Measurements from ENCODE around the gene YWHAH.
"Not testable (repeated sequence)": the region's sequence is repeated elsewhere in the genome, so short reads cannot be mapped to it uniquely, and the experiment has no call there.

YWHAH gene

GRCh38 chr22:31951194-31952093 is 7.1 kb downstream of the YWHAH start:
- no peak for DNase-seq

- no peak for DNase-seq
Measured at GRCh38 chr22:31952094-31952401, 7.7 kb downstream of the YWHAH start.

DNA sequence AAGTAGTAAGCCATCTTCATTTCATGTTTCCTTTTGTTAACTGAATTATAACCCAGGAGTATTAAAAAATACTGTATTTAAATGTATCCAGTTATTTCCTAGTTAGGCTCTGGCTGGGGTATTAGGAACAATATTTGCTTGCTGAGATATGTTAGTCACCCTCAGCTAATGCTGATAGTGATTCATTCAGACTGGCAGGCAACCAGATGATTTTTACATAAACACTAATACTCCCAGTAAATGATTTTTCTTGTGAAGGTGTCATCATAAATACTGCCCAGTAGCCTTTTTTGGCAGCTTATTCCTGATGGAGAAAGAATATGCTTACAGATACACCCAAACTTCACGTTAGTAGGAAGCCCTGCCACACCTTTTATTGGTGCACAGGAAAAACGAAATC is 8.1 kb downstream of the YWHAH start:
- DNase-seq, result no peak

DNA sequence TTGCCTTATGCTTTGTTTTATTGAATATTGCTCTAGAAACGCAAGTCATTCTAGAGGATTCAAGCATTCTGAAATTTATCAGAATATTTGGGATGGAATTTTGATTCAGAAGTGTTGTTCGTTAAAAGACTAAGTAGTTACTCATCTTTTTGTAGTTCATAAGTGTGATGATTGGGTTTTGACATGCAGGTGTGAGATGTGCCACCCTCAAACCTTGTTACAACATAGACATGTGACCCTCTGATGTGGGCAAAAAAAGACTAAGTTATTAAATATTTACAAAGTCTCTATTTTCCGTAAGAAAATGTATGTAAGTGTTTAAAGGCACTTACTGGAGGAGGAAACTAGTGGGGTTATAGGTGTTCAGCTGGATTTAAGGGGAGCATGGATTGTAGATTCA is 8.9 kb downstream of the YWHAH start:
- DNase-seq, result no peak

- DNase-seq, result no peak
Measured at GRCh38 chr22:31954535-31955523, 10.5 kb downstream of the YWHAH start.

DNA sequence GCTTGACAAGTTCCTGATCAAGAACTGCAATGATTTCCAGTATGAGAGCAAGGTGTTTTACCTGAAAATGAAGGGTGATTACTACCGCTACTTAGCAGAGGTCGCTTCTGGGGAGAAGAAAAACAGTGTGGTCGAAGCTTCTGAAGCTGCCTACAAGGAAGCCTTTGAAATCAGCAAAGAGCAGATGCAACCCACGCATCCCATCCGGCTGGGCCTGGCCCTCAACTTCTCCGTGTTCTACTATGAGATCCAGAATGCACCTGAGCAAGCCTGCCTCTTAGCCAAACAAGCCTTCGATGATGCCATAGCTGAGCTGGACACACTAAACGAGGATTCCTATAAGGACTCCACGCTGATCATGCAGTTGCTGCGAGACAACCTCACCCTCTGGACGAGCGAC is 12.0 kb downstream of the YWHAH start:
- no peak for DNase-seq

DNA sequence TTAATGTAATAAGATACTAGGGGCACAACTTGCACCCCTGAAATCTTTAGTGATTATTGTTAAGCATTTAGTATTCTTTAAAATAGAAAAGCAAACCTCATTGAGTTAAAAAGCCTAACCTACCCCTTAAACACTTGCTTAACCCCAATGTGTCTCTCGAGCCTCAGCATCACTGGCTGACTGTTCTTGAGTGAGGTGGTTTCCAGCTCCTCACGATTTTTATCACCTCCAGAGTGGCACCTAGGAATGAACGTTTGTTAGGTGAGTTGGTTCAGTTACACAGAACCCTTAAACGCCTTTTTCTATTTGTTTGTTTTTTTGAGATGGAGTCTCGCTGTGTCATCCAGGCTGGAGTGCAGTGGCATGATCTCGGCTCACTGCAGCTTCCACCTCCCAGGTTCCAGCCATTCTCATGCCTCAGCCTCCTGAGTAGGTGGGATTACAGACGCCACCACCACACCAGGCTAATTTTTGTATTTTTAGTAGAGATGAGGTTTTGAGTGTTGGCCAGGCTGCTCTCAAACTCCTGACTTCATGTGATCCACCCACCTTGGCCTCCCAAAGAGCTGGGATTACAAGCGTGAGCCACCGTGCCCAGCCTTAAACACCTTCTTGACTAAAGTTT is 13.7 kb downstream of the YWHAH start:
- DNase-seq, result no peak

- no peak for DNase-seq
Measured at GRCh38 chr22:31958625-31959239, 14.4 kb downstream of the YWHAH start.

- DNase-seq, result no peak
Measured at GRCh38 chr22:31960767-31961166, 16.4 kb downstream of the YWHAH start.

DNA sequence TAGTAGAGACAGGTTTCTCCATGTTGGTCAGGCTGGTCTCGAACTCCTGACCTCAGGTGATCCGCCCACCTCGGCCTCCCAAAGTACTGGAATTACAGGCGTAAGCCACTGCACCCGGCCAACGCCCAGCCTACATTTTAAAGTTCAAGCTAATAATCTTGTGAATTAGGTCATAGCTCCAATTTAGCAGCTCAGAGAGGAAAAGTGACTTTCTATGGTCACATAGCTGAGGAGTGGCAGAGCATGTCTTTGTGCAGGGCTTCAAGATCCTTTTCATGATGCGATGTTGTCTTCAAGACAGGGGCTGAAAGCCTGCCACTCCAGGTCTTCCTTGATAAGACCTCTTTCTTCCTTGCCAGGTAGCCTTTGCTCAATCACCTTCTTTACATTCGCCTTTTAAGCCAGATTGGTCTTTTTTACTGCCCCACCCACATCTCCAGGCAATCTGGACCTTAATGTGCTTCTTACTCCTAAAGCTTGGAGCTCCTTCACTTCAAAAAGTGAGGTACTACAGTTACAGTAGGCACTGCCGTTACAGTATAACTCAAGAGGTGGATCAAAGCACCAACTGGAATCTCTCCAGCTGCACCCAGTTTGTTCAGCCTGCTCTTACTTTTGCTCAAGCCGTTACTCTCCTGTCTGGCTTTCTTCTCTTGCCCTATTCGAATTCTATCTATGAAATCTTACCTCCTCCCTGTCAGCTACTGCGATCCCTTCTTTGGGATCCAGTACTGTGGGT is 18.2 kb downstream of the YWHAH start:
- DNase-seq, result no peak

DNA sequence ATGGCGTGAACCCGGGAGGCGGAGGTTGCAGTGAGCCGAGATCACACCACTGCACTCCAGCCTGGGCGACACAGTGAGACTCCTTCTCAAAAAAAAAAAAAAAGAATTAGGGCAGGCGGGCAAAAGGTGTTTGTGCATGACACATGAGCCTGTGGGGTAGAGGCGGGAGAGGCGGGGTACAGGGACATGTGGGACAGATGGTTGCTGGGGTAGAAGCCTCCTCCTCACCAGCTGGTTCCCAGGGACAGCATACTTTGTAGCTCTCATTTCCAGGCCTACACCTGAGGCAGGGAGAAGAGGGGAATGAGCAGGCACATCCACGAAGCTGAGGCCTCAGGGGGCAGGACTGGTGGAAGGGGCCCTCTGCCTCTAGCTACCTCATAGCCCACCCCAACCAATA is 23.7 kb downstream of the YWHAH start:
- DNase-seq, result no peak

- no peak for DNase-seq
Measured at GRCh38 chr22:31969789-31970489, 25.6 kb downstream of the YWHAH start.

- DNase-seq, result peak; percentile 73
Measured at GRCh38 chr22:31970490-31971444, 26.4 kb downstream of the YWHAH start.

DNA sequence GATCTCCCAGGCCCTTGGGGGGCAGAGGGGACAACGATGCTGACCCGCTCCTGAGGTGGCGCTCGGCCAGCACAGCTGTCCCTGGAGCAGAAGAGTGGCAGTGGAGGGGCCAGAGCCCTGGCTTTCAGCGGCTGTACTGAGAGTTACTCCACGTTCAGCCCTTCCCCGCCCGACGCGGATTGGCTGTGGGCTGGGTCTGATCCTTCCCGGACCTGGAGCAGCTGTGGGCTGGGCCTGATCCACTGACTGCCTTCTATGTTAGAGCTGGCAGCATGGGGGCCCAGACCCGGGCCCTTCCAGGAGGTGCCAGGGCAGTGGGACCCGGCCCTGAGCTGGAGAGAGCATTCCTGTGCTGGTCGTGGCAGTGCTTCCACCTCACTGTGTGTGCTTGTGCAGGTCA is 27.8 kb downstream of the YWHAH start:
- DNase-seq, result no peak

DNA sequence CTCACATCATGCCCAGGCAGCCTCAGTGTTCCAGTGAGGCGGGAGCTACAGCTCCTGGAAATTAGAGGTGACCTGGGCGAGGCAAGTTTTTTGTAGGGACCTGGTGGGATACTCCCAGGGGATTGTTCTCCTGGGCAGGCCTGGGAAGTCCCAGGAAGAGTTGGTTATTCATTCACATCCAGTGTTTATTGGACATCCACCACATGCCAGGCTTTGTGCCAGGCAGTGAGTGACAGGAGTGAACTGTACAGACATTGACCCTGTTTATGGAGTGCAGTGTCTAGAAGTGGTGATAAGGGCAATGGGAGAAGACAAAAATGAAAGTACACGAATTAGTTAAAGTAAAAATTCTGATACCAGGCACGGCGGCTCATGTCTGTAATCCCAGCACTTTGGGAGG is 29.4 kb downstream of the YWHAH start:
- DNase-seq, result no peak

DNA sequence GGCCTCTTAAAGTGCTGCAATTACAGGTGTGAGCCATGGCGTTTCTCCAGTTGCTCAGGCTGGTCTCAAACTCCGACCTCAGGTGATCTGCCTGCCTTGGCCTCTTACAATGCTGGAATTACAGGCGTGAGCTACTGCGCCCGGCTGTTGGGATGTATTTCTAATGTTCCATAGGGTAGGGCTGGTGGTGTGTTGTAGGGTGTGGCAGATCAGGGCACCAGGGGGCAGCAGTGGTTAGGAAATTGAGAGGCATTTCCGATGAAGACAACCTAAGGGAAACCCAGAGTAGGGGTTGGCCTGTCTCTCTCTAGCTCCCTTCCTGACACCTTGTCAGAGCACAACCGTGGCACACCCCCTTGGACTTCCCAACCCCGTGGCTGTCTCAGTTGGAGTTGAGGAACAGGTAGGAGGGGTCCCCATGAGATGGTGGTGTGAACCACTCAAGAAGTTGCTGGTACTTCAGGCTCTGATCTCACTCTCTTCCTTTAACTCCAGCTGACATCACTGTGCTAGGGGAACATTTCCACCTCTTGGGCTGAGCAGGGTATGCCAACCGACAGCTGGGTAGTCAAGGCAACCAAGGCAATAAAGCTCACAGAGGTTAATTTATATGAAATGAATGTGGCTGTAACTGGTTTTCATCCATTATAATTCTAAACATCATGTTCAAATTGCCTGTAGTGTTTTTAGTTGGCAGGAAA is 33.0 kb downstream of the YWHAH start:
- no peak for DNase-seq

DNA sequence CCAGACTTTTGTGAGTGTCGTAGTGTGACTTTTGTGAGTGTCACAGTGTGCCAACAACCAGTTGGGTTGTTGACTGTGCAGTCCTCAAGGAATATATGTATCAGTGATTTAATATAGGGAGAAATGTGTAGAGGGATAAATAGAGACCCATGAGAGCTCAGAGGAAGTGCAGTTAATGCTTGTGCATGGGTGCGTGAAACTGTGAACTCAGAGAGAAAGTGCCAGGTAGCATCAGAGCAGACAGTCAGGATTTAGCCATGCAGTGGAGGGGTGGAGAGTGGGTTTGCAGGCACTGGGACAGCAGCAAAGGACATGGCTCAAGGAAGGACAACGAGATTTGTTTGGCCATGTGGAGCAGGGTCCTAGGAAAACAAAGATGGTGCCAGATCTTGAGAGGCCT is 33.6 kb downstream of the YWHAH start:
- no peak for DNase-seq

DNA sequence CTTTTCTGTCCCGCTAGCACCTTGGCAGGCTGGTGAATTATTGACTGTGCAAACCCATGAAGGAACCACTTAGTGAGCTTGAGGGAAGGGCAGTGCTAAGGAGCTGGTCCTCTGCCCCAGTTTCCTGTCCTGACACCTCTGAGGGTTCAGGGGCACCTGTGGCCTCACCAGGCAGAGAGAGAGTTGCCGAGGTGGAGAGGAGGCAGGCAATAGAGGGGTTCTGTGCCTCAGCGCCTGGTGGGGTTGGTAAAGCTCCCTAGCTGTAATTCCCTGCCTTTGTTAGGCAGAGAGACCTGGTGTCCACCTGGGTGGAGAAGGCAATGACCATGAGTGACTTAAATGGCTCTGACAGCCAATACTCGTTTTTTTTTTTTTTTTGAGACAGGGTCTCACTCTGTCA is 36.3 kb downstream of the YWHAH start:
- DNase-seq, result no peak

DNA sequence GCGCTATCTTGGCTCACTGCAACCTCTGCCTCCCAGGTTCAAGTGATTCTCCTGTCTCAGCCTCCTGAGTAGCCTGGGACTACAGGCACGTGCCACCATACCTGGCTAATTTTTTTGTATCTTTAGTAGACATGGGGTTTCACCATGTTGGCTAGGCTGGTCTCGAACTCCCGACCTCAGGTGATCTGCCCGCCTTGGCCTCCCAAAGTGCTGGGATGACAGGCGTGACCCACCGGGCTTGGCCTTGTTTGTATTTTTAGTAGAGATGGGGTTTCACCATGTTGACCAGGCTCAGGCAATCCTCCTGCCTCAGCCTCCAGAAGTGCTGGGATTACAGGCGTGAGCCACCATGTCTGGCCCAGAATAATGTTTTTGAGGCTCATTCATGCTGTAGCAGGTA is 37.6 kb downstream of the YWHAH start:
- DNase-seq, result not testable (repeated sequence)
